ENCODE measurements around the gene GPLD1. TPM values are rescaled to one million over a fixed set of nuclear protein-coding genes. Genes with fewer than 3 reads are reported as not detected.
A peak's percentile ranks its signal among the peaks of the same experiment; 100 is the strongest.

GPLD1 gene
- total RNA-seq, 1 donor from 2014 or later: 15.7 TPM

DNA sequence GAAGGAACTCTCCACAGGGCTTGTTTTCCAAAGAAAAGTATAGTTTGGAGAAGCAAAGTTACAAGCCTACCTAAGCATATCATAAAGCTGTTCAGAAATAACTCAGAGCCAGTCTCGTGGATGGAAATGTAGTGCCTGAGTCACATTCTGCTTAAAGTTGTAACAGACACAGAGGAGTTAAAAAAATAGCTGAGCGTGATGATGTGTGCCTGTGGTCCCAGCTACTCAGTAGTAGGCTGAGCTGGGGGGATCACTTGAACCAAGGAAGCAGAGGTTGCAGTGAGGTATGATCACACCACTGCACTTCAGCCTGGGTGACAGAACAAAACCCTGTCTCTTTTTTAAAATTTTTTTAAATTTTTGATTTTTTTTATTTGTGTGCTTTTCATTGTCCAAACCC is 12.0 kb upstream of the GPLD1 start:
- Histone ChIP-seq H3K36me3 (peaks cover 0 to 3% of the 10 kb centered on the region in 2 donors), H3K4me3 (no peak overlapping the region), H3K27ac (no peak overlapping the region), H3K4me1 (no peaks in the 10 kb centered on the region), H3K27me3 (no peaks in the 10 kb centered on the region), H3K9me3 (no peaks in the 10 kb centered on the region)
- intact Hi-C loops (cut with DNase I): no loop called here
- TF ChIP-seq POLR2A (IDR thresholded peaks at IDR 0.05): no peak
- no peak for TF ChIP-seq POLR2AphosphoS5 (IDR thresholded peaks at IDR 0.05; ENCODE audit: insufficient read depth in 1 of 2, low read depth in 1 of 2)
- TF ChIP-seq, protein P1, sequence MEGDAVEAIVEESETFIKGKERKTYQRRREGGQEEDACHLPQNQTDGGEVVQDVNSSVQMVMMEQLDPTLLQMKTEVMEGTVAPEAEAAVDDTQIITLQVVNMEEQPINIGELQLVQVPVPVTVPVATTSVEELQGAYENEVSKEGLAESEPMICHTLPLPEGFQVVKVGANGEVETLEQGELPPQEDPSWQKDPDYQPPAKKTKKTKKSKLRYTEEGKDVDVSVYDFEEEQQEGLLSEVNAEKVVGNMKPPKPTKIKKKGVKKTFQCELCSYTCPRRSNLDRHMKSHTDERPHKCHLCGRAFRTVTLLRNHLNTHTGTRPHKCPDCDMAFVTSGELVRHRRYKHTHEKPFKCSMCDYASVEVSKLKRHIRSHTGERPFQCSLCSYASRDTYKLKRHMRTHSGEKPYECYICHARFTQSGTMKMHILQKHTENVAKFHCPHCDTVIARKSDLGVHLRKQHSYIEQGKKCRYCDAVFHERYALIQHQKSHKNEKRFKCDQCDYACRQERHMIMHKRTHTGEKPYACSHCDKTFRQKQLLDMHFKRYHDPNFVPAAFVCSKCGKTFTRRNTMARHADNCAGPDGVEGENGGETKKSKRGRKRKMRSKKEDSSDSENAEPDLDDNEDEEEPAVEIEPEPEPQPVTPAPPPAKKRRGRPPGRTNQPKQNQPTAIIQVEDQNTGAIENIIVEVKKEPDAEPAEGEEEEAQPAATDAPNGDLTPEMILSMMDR (IDR thresholded peaks at IDR 0.05): no peak
- DNase-seq (ENCODE audit: extremely low spot score in 2 of 2): no peak

DNA sequence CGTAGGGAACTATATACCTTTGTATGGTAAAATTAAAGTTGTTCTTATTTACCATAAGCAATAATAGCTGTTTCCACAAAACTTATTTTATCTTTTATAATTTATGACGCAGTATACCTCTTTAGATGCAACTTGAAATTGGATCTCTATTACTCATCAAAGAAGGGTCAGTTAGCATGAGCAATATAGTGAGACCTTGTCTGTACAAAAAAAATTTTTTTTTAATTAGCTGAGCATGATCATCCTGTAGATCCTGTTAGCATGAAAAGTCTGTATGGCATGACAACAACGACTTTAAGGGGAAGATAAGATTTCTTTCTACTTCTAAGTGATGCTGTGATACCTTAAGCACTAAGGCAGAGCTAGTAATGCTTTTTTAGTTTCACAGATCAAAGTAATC is 11.3 kb upstream of the GPLD1 start:
- no peak for DNase-seq (ENCODE audit: extremely low spot score in 2 of 2)
- TF ChIP-seq POLR2AphosphoS5 (IDR thresholded peaks at IDR 0.05; ENCODE audit: insufficient read depth in 1 of 2, low read depth in 1 of 2): no peak
- TF ChIP-seq POLR2A (IDR thresholded peaks at IDR 0.05): no peak
- TF ChIP-seq, protein P1 (IDR thresholded peaks at IDR 0.05): no peak
- Histone ChIP-seq H3K4me3 (no peak overlapping the region), H3K9me3 (no peaks in the 10 kb centered on the region), H3K4me1 (peaks cover 6% of the 10 kb centered on the region), H3K36me3 (peaks cover 0 to under 1% of the 10 kb centered on the region in 2 donors), H3K27me3 (no peaks in the 10 kb centered on the region), H3K27ac (no peak overlapping the region)
- intact Hi-C loops (cut with DNase I): no loop called here

DNA sequence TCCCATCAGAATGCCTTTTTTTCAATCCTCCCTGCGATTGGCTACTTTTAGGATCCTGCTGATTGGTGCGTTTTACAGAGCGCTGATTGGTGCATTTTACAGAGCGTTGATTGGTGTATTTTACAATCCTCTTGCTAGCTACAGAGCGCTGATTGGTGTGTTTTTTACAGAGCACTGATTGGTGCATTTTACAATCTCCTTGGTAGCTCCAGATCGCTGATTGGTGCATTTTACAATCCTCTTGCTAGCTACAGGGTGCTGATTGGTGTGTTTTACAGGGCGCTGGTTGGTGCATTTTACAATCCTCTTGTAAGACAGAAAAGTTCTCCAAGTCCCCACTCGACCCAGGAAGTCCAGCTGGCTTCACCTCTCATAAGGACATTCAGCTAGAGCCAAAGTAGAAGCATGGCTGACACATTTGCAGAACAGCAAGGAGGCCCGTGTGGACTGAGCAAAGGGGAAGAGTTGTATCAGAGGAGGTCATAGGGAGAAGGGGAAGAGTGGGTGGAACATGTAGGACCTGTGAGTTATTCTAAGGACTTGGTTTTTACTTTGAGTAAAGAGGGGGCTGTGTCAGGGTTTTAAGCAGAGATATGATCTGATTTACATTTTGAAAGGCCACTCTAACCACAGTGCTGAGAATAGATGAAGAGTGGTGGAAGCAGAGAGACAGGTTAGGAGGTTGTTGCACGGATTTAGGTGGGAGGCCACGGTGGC is 8.0 kb upstream of the GPLD1 start:
- peaks cover 19% of the 10 kb centered on the region for H3K4me1 ChIP-seq
- H3K9me3 ChIP-seq: no peaks in the 10 kb centered on the region
- H3K27ac ChIP-seq: no peak overlapping the region
- intact Hi-C loops (cut with DNase I): no loop called here
- no peaks in the 10 kb centered on the region for H3K36me3 ChIP-seq
- DNase-seq (ENCODE audit: extremely low spot score in 2 of 2): no peak
- no peaks in the 10 kb centered on the region for H3K27me3 ChIP-seq
- TF ChIP-seq POLR2AphosphoS5 (IDR thresholded peaks at IDR 0.05; ENCODE audit: insufficient read depth in 1 of 2, low read depth in 1 of 2) (no peak), POLR2A (IDR thresholded peaks at IDR 0.05) (no peak)
- TF ChIP-seq, protein P1 (IDR thresholded peaks at IDR 0.05): no peak
- no peak overlapping the region for H3K4me3 ChIP-seq

DNA sequence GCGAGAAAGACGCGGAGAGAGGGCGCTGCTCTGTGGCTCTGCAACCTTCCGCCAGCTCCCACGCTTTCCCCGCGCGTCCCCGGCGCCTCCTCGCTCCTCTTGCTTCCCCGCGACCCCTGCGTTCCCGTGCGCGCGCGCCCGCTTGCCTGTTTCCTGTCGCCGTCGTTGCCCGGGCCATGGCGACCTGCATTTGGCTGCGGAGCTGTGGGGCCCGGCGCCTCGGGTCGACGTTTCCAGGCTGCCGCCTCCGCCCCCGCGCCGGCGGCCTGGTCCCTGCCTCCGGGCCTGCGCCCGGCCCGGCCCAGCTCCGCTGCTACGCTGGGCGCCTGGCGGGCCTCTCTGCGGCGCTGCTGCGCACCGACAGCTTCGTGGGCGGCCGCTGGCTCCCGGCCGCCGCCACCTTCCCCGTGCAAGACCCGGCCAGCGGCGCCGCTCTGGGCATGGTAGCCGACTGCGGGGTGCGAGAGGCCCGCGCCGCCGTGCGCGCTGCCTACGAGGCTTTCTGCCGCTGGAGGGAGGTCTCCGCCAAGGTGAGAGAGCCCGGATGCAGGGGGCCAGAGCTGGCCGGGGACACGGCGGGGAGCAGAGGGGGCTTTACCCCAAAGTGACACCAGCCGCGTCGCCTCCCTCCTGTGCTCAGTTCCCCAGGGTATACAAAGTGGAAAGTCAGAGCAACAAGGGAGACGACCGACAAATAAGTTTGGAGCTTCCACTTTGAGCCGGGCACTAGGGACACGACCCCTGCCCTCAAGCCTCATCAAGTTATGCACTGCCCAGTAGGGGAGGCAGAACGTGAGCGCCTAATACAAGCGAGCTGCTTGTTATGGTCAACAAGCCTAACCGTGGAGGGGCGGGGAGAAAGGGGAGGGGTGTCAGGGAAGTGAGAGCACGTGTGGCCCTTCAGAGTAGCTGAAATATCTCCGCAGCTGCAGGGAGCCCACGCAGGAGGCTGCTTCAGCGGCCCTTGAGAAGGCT is 5.7 kb upstream of the GPLD1 start, which contains the start of gene ALDH5A1:
TSS of gene ALDH5A1 (plus strand) at position 149 of the 975 bp plus-strand sequence. CDS start at position 177, 28 bp downstream.
- intact Hi-C loops (cut with DNase I): no loop called here
- TF ChIP-seq POLR2A (IDR thresholded peaks at IDR 0.05): no peak
- TF ChIP-seq, protein P1 (IDR thresholded peaks at IDR 0.05): no peak
- TF ChIP-seq POLR2AphosphoS5 (IDR thresholded peaks at IDR 0.05; ENCODE audit: insufficient read depth in 1 of 2, low read depth in 1 of 2): no peak
- no peak for DNase-seq (ENCODE audit: extremely low spot score in 2 of 2)
- peak within 1 kb of the TSS; percentile 72 for H3K27ac ChIP-seq
- H3K36me3 ChIP-seq: no peaks in the 10 kb centered on the region
- H3K27me3 ChIP-seq: no peaks in the 10 kb centered on the region
- H3K4me3 ChIP-seq: peak within 1 kb of the TSS; percentile 71 to 89
- H3K4me1 ChIP-seq: peaks cover 19% of the 10 kb centered on the region
- H3K9me3 ChIP-seq: no peaks in the 10 kb centered on the region

Data from vagina (tissue), 2 donors.